Natural killer cell (primary cell): ENCODE data around the gene TYK2. TPM values are rescaled to one million over a fixed set of nuclear protein-coding genes. Genes with fewer than 3 reads are reported as not detected.

Experiments
- ATAC-seq, 3 donors: fragments of 150-1000 bp in 2 of 3; fragments of 200-7000 bp in 1 of 3; cut with Tn5 transposase; 1 replicate in 1 of 3; 2 replicates in 2 of 3; pipeline ENCODE4 v1.10.0; 2021; ENCODE audit warnings: mild to moderate bottlenecking in 2 of 3, moderate library complexity in 2 of 3
- DNase-seq, 2 donors: peaks; one replicate each; pipeline versions ENCODE4 v3.0.0 to v3.0.0-alpha.2; 2013 to 2021; ENCODE audit warnings: mixed read lengths in 1 of 2
- H3K27ac ChIP-seq: one replicate; pipeline ENCODE4 v1.5.1; 2013; ENCODE audit warnings: mild to moderate bottlenecking, low read length
- H3K27me3 ChIP-seq: one replicate; pipeline ENCODE4 v1.6.1; 2013; ENCODE audit warnings: low read length; ENCODE audit not compliant: control insufficient read depth, insufficient read depth
- H3K36me3 ChIP-seq: one replicate; pipeline ENCODE4 v1.6.1; 2013; ENCODE audit warnings: low read length; ENCODE audit not compliant: control insufficient read depth, insufficient read depth
- H3K4me1 ChIP-seq: one replicate; pipeline ENCODE4 v1.6.1; 2013; ENCODE audit warnings: low read length; ENCODE audit not compliant: control insufficient read depth, insufficient read depth
- H3K4me3 ChIP-seq: one replicate; pipeline ENCODE4 v1.5.1; 2013; ENCODE audit warnings: low read length
- H3K9me3 ChIP-seq: one replicate; pipeline ENCODE4 v1.6.1; 2013; ENCODE audit warnings: low read length; ENCODE audit not compliant: control insufficient read depth, insufficient read depth
- H3K27ac Mint-ChIP-seq, 2 donors: one replicate each; pipeline ENCODE4 v1.8.0; 2022; ENCODE audit warnings: mild to moderate bottlenecking in 2 of 2, mixed read lengths in 2 of 2, moderate library complexity in 1 of 2
- H3K27me3 Mint-ChIP-seq, 2 donors: one replicate each; pipeline ENCODE4 v1.8.0; 2022; ENCODE audit warnings: low read depth in 2 of 2, mixed read lengths in 2 of 2
- H3K36me3 Mint-ChIP-seq: one replicate; pipeline ENCODE4 v1.8.0; 2022; ENCODE audit warnings: mixed read lengths
- H3K4me1 Mint-ChIP-seq, 2 donors: one replicate each; pipeline ENCODE4 v1.8.0; 2022; ENCODE audit warnings: mixed read lengths in 2 of 2
- H3K4me3 Mint-ChIP-seq: one replicate; pipeline ENCODE4 v1.8.0; 2022; ENCODE audit warnings: mild to moderate bottlenecking, moderate library complexity, mixed read lengths
- H3K9me3 Mint-ChIP-seq, 2 donors: one replicate each; pipeline ENCODE4 v1.8.0; 2022; ENCODE audit warnings: mixed read lengths in 2 of 2
- CTCF ChIP-seq: fragments of 200-600 bp; IDR thresholded peaks from one replicate; pipeline ENCODE4 v1.8.0; 2022; ENCODE audit warnings: antibody characterized with exemption
- WGBS: methylation state at CpG from one replicate; pipeline ENCODE4 v1.1.7; 2013; ENCODE audit warnings: missing lambda C conversion rate; ENCODE audit not compliant: insufficient coverage; 5-methylcytosine and 5-hydroxymethylcytosine counted together
- intact Hi-C: fragments of 100-400 bp; cut with micrococcal nuclease; formaldehyde crosslinking; loops from one replicate; pipeline ENCODE4 v1.14.2; 2022
- total RNA-seq, 4 donors: library from RNA; stranded (reverse); fragments of 120-200 nt in 1 of 4; gene quantifications; one replicate each; pipeline versions ENCODE4 v1.2.3 to v1.2.4, GENCODE V29; 2013 to 2022

Gene TYK2
- total RNA-seq, 3 donors from 2014 or later (not counting 1 experiment from before 2014, with no cell fraction given) = 401 to 469 (median 454) TPM

GRCh38 chr19:10329555-10329954, 50.8 kb downstream of the TYK2 start:
- no peak overlapping the region for H3K27ac Mint-ChIP-seq
- DNase-seq = no peak
- no peaks in the 10 kb centered on the region for H3K27me3 Mint-ChIP-seq
- 96% methylated on average over 13 of the region's 13 CpGs for WGBS
- peaks cover 24% of the 10 kb centered on the region for H3K4me1 ChIP-seq
- H3K27me3 ChIP-seq = no peaks in the 10 kb centered on the region
- H3K4me3 Mint-ChIP-seq = no peak overlapping the region
- H3K9me3 Mint-ChIP-seq = no peaks in the 10 kb centered on the region
- no peak for TF ChIP-seq CTCF
- peaks cover 0 to 21% of the 10 kb centered on the region in 2 donors for H3K4me1 Mint-ChIP-seq
- intact Hi-C loops = no loop called here
- H3K4me3 ChIP-seq = no peak overlapping the region
- no peaks in the 10 kb centered on the region for H3K36me3 Mint-ChIP-seq
- ATAC-seq = no peak
- no peaks in the 10 kb centered on the region for H3K9me3 ChIP-seq
- no peak overlapping the region for H3K27ac ChIP-seq
- peaks cover 53% of the 10 kb centered on the region for H3K36me3 ChIP-seq

GRCh38 chr19:10328558-10329429, 51.6 kb downstream of the TYK2 start:
- intact Hi-C loops = no loop called here
- Mint-ChIP-seq H3K27me3 (no peaks in the 10 kb centered on the region), H3K36me3 (no peaks in the 10 kb centered on the region), H3K4me1 (peaks cover 0 to 15% of the 10 kb centered on the region in 2 donors), H3K4me3 (no peak overlapping the region), H3K9me3 (no peaks in the 10 kb centered on the region), H3K27ac (no peak overlapping the region)
- DNase-seq = peak in 1 of 2 donors; percentile 2
- Histone ChIP-seq H3K4me3 (no peak overlapping the region), H3K36me3 (peaks cover 55% of the 10 kb centered on the region), H3K27me3 (no peaks in the 10 kb centered on the region), H3K4me1 (peaks cover 17% of the 10 kb centered on the region), H3K9me3 (no peaks in the 10 kb centered on the region), H3K27ac (no peak overlapping the region)
- ATAC-seq = no peak
- WGBS = 98% methylated on average over 41 of the region's 41 CpGs
- no peak for TF ChIP-seq CTCF

GRCh38 chr19:10327793-10328192, 52.6 kb downstream of the TYK2 start:
- TF ChIP-seq CTCF = no peak
- H3K4me3 ChIP-seq = no peak overlapping the region
- H3K27me3 Mint-ChIP-seq = no peaks in the 10 kb centered on the region
- peaks cover 65% of the 10 kb centered on the region for H3K36me3 ChIP-seq
- H3K4me1 Mint-ChIP-seq = peaks cover 0 to 5% of the 10 kb centered on the region in 2 donors
- intact Hi-C loops = no loop called here
- no peaks in the 10 kb centered on the region for H3K9me3 ChIP-seq
- no peaks in the 10 kb centered on the region for H3K27me3 ChIP-seq
- H3K36me3 Mint-ChIP-seq = no peaks in the 10 kb centered on the region
- 97% methylated on average over 7 of the region's 7 CpGs for WGBS
- peaks cover 12% of the 10 kb centered on the region for H3K4me1 ChIP-seq
- ATAC-seq (no peak), DNase-seq (no peak)
- no peak overlapping the region for H3K27ac ChIP-seq
- no peak overlapping the region for H3K4me3 Mint-ChIP-seq
- no peaks in the 10 kb centered on the region for H3K9me3 Mint-ChIP-seq
- no peak overlapping the region for H3K27ac Mint-ChIP-seq
